Stimulated activated CD4-positive, alpha-beta T cell treated with anti-CD3 and anti-CD28 coated beads, Interleukin-4, amount 100 ng/mL, for 24 hours (primary cell): ENCODE measurements around the gene MAK.
"Not testable (repeated sequence)": the region's sequence is repeated elsewhere in the genome, so short reads cannot be mapped to it uniquely, and the experiment has no call there.

Experiments
- DNase-seq: peaks from one replicate; pipeline ENCODE4 v3.0.0-alpha.2; 2020

The MAK gene

GRCh38 chr6:10769419-10769818, 68.9 kb downstream of the MAK start:
- DNase-seq = no peak

- DNase-seq = no peak
Measured at GRCh38 chr6:10763006-10763405, 75.3 kb downstream of the MAK start.

- DNase-seq = no peak
Measured at GRCh38 chr6:10759884-10760329, 78.4 kb downstream of the MAK start.

DNA sequence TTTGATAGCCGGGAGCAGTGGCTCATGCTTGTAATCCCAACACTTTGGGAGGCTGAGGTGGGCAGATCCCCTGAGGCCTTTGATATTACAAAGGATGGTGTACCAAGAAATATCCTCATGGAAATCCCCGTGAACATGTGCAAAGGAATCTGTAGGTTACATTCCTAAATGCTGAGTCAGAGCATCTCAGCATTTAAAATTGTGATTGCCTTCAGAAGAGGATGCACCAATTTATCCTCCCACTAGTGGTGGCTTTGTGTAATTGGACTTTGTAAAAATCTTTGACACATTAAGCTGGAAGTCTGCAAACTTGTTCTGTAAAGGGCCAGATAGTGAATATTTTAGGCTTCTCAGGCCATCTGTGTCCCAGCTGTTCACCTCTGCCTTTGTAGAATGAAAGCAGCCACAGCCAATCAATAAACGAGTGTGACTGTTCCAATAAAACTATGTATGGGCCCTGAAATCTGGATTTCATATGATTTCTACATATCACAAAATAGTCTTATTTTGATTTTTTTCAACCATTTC, 79.0 kb downstream of the MAK start:
- DNase-seq = no peak

DNA sequence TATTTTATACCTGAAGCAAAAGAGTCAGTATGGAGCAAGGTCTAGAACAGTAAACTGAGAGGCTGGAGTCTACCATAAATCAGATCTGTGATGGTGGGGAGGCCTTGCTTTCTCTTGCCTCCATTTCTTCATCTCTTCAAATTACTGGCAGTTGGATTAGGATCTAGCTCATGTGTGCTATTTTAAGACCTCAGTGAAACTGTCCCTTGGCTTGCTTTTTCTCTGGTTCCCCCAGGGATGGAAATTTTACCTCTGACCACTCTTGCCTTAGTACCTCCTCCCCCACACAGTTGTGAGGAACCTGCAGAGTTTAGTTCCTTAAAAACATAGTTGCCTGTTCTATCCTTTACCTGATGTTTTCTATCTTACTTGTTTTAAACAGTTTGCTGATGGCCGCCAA, 82.3 kb downstream of the MAK start:
- no peak for DNase-seq

GRCh38 chr6:10751757-10752156, 86.6 kb downstream of the MAK start:
- DNase-seq = not testable (repeated sequence)

- DNase-seq = not testable (repeated sequence)
Measured at GRCh38 chr6:10750568-10750967, 87.8 kb downstream of the MAK start.

DNA sequence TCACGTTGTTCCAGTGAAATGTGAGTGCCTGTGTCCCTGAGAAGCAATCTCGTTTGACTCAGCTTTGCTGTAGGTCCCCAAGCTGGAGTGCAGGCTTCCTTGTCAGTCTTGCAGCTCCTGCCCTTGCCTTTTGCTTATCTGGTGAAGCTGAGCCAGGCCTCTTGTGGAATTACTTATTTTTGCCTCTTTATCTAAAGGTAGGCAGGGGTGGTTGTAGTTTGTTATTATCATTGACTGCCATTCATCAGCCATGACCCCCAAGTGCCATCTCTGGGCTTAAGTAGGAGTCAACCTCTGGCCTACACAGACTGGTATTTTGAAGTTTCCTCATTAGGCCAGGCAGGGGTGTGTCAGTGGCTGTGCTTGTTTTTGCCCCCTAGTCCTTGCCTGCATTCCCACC, 88.6 kb downstream of the MAK start:
- DNase-seq = no peak

- peak; percentile 100 for DNase-seq
Measured at GRCh38 chr6:10747251-10747972, 90.9 kb downstream of the MAK start, which contains the start of gene TMEM14B. TSS of gene TMEM14B (plus strand) at chr6:10747805. CDS start at chr6:10749246, 1,441 bp downstream.

GRCh38 chr6:10746915-10747250, 91.5 kb downstream of the MAK start:
- DNase-seq = no peak

DNA sequence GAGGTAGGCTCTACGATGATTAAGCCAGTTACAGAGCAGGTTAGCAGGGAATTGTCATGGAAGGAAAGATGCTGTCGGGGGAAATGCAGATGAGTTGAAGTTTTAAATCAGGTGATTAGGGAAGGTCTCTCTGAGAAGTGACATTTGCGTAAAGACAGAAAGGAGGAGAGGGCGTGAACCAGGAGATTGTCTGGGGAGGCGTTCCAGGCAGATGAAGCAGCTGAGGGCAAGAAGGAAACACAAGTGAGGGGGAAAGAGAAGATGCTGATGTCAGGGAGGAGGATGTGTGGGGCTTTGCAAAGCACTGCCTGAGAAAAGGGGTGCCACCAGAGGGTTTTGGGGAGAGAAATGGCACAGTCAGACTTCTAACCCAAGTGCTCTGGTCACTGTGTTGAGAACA, 93.2 kb downstream of the MAK start:
- no peak for DNase-seq

- no peak for DNase-seq
Measured at GRCh38 chr6:10743515-10743914, 94.8 kb downstream of the MAK start.

DNA sequence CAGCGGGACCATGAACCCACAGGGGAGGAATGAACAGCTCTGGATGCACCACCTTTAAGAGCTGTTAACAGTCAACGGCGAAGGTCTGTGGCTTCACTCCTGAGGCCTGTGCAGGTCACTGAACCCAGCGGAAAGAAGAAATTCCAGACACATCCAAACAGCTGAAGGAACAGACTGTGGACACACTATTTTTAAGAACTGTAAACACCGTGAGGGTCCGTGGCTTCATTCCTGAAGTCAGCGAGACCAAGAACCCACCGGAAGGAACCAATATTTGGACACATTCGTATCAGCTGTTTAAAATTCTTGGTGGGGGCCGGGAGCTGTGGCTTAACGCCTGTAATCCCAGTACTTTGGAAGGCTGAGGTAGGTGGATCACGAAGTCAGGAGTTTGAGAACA, 96.1 kb downstream of the MAK start:
- DNase-seq = no peak

DNA sequence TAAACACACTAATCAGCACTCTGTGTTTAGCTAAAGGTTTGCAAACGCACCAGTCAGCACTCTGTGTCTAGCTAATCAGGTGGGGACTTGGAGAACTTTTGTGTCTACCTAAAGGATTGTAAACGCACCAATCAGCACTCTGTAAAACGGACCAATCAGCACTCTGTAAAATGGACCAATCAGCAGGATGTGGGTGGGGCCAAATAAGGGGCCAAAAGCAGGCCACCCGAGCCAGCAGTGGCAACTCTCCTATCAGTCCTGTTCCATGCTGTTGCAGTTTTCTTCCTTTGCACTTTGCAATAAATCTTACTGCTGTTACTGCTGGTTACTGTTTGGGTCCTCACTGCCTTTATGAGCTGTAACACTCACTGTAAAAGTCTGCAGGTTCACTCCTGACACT, 96.7 kb downstream of the MAK start:
- DNase-seq = not testable (repeated sequence)

DNA sequence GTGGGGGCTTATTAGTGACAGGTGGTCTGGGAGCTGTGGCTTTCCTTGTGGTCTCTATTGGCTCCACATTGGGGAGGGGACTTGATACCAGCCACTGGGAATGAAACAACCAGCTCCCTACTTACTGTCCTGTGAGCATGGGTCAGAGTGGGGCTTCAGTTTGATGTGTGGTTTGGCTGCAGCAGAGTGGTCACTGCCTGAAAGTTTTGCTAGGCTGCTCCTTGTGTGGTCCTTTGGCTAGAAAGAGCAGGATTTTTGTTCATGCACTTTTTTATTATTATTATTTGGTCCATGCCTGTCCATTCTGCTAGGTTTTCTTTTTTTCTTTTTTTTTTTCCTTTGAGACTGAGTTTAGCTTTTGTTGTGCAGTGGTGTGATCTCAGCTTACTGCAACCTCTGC, 98.3 kb downstream of the MAK start:
- no peak for DNase-seq

GRCh38 chr6:10736731-10737130, 101.6 kb downstream of the MAK start:
- DNase-seq = no peak

DNA sequence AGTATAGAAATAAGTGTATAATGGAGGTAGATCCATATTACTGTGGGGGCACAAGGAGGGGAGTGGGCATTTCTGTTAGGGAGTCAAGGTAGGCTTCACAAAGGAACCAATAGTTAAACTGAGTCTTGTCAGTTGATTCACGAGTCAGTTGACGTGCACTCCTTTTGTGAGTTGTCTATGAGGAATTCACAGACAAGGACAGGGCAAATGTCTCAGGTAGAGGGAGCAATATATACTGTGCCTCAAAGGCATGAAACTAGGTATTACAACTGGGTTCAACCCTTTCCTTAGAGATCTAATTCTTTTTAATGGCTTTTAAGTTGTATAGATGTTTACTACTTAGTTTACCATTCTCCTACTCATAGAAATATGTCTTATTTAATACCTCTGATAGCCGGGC, 104.5 kb downstream of the MAK start:
- no peak for DNase-seq

DNA sequence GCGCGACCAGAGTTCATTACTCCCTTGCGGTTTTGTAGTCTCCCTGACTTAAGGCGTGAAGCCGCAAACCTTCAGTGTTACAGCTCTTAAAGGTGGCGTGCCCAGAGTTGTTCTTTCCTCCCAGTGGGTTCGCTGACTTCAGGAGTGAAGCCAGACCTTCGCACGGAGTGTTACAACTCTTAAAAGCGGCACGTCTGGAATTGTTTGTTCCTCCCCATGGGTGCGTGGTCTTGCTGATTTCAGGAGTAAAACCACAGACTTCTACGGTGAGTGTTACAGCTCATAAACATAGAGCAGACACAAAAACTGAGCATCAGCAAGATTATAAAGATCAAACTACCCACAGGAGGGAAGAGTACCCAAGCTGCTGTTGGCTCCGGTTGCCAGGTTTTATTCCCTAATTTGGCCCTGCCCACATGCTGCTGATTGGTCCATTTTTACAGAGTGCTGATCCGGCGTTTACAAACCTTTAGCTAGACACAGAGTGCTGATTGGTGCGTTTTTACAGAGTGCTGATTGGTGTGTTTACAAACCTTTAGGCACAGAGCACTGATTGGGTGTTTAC, 105.1 kb downstream of the MAK start:
- DNase-seq = no peak

- no peak for DNase-seq
Measured at GRCh38 chr6:10730254-10730653, 108.1 kb downstream of the MAK start.

- no peak for DNase-seq
Measured at GRCh38 chr6:10725716-10726115, 112.6 kb downstream of the MAK start.

DNA sequence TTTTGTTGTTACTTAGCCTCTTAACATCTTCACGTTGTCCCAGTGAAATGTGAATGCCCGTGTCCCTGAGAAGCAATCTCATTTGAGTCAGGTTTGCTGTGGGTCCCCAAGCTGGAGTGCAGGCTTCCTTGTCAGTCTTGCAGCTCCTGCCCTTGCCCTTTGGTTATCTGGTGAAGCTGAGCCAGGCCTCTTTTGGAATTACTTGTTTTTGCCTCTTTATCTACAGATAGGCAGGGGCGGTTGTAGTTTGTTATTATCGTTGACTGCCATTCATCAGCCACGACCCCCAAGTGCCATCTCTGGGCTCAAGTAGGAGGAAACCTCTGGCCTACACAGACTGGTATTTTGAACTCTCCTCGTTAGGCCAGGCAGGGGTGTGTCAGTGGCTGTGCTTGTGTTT, 113.3 kb downstream of the MAK start:
- no peak for DNase-seq

GRCh38 chr6:10723567-10723881, 114.8 kb downstream of the MAK start:
- no peak for DNase-seq

GRCh38 chr6:10722820-10723566, 115.3 kb downstream of the MAK start, which contains the start of gene TMEM14C:
TSS of gene TMEM14C (plus strand) at chr6:10723070. CDS start at chr6:10724614, 1,544 bp downstream.
- DNase-seq = peak; percentile 89

- DNase-seq = no peak
Measured at GRCh38 chr6:10722570-10722819, 115.8 kb downstream of the MAK start.
